8988T (cell line): Measurements from ENCODE around the gene MLPH.

Experiments
- DNase-seq: peaks from one replicate; pipeline ENCODE4 v3.0.0; 2011

The MLPH gene

GRCh38 chr2:237501892-237502513, 15.0 kb downstream of the MLPH start:
- DNase-seq, result no peak

DNA sequence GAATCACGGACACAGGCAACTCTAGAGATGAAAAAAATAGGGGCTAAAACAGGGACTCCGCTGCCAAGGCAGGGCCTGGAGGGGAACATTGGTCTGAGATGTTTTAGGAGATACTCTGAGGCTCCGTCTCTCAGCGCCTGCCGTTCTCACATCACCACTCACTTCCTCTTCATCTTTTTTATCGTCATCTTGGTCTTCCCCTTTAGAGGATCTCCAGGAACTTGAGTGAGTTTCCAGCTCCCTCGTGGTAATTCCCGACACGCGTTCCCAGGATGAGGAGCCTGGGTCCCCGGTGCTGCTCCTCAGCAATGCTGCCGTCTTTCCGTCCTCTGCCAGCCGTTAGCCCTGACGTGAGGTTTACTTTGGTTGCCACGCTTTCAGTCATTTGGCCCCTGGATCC, 16.1 kb downstream of the MLPH start:
- no peak for DNase-seq

DNA sequence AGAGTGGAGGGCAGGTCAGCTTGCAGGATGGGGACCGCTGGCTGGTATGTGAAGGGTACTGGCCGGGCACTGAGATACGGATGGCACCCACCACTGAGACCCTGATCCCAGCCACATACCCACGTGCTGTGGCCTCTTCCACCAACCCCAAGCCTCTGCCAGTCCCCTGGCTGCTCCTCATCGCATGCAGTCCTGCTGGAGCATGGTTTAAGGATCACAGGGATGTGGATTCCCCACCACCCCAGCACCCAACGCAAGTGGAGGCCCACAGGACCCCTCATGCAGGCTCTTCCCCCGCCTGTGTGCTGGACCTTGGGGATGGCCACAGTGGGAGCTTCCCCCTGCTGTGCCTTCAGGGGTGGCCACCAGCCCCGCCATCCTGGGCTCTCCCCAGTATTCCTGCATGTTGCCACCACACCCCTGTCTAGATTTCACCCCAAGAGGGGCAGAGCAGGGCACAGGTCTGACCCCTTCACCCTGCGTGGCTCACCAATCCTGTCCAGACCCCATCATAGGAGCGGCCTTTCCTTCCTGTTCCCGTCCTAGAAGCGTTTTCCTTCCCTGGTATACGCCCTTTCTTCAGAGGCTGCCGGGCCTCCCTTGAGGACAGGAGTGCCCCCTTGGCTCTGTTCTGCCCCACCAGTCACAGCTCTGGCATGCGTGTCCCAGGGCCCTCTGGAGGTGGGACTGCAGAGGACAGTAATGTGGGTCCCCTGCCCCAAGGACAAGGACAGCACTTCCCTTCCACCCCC, 18.3 kb downstream of the MLPH start:
- no peak for DNase-seq

DNA sequence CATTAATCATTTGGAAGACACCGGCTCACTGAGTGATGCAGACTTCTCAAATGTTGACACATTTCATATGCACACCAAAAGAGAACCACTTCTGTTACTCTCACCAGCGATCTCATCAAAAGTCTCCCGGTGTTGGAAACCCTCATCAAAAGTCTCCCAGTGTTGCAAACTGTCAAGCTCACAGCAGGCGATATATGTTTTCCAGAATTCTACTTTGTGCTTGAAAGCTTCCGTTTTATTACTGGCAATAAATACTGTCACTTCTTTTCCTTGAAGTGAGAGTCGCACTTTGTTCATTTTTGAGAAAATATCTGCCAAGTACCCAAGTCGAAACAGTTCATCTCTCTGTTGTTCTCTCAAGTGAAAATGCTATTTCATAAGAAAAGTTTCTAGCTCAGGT, 20.5 kb downstream of the MLPH start:
- DNase-seq, result no peak

- no peak for DNase-seq
Measured at GRCh38 chr2:237508361-237508760, 21.3 kb downstream of the MLPH start.

GRCh38 chr2:237509151-237509550, 22.1 kb downstream of the MLPH start:
- DNase-seq, result no peak

GRCh38 chr2:237509905-237510304, 22.9 kb downstream of the MLPH start:
- no peak for DNase-seq

DNA sequence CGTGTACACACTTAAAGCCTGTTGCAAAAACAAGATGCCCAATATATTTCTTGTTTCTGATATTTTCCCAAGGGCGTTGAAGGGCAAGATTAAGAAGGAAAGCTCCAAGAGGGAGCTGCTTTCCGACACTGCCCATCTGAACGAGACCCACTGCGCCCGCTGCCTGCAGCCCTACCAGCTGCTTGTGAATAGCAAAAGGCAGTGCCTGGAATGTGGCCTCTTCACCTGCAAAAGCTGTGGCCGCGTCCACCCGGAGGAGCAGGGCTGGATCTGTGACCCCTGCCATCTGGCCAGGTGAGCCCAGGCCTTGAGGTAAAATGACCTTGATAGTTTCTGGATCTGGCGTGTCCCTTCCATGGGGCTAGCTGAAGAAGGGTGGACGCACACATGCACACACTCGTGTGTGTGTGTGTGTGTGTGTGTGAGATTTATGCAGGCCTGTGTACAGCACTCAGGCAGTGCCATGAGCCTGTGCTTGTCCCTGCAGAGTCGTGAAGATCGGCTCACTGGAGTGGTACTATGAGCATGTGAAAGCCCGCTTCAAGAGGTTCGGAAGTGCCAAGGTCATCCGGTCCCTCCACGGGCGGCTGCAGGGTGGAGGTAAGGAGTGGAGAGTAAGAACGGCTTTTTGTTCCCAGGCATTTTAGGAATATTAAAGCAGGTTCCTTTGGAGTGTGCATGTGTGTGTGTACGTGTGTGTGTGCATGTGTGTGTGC, 23.6 kb downstream of the MLPH start:
- DNase-seq, result no peak

- DNase-seq, result no peak
Measured at GRCh38 chr2:237511433-237511832, 24.4 kb downstream of the MLPH start.

- DNase-seq, result no peak
Measured at GRCh38 chr2:237511885-237512405, 24.9 kb downstream of the MLPH start.

GRCh38 chr2:237512774-237513466, 25.9 kb downstream of the MLPH start:
- DNase-seq, result peak; percentile 77

DNA sequence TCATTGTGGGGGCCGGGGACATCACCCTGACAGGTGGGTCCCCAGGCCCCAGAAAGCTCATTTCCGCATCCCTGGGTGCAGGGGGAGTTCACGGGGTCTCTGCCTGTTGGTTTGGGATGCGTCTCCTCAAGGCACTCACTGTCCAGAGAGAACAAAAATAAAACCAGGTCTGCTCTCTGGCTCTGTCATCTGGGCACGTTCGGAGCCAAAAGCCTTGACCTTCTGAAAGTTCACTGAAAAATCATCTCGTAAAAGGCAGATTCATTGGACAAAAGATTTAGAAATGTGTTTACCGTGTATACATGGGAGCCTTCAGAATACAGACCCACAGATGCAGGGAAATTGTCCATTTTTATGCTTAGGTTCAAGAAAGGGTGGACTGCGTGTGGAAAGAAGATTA, 26.6 kb downstream of the MLPH start:
- DNase-seq, result no peak

DNA sequence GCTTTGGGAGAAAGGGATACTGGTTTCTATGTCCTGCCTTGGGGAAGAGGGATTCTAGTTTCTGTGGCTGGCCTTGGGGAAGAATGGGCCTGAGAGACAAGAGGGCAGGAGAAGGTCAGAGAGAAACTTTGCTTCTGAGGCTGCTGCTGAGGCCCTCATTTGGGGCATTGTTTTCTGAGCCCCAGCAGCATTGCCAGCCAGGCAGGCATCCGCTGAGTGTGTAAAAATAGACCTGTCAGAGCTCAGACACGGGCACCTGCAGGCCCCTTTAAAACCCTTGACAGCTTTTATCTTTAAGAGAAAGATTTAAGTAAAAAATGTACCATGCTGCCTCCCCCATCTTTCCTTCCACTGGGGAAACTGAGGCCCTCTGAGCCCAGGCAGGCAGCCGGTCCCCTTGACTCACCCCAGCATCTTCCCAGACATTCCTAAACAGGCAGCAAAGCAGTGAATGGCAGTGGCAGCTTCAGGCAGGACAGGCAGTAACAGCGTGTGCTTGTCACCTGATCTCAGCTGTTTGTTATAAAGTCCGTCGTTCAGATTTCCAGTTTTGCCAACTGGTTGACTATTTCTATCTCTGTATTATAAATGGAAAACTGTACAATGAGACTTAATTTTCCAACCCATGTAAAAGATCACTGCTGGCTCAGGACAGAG, 27.6 kb downstream of the MLPH start:
- DNase-seq, result no peak

DNA sequence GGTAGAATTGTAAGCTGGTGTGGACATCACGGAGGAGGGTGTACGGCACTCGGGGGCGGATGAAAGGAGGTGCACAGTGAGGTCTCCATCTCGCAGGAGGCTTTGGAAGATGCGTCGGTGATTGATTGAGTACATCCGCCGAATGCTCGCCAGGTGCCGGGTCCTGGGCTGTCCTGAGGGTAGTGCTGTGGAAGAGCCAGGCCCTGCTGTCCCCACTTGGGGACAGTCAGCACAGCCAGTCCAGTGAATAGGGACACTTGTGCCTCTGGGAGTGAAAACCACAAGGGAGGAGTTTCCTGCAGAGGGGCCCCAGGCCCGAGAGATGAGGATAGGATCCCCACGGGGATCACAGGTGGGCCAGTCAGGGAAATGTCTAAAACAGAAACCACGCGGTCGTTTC, 28.1 kb downstream of the MLPH start:
- DNase-seq, result no peak

DNA sequence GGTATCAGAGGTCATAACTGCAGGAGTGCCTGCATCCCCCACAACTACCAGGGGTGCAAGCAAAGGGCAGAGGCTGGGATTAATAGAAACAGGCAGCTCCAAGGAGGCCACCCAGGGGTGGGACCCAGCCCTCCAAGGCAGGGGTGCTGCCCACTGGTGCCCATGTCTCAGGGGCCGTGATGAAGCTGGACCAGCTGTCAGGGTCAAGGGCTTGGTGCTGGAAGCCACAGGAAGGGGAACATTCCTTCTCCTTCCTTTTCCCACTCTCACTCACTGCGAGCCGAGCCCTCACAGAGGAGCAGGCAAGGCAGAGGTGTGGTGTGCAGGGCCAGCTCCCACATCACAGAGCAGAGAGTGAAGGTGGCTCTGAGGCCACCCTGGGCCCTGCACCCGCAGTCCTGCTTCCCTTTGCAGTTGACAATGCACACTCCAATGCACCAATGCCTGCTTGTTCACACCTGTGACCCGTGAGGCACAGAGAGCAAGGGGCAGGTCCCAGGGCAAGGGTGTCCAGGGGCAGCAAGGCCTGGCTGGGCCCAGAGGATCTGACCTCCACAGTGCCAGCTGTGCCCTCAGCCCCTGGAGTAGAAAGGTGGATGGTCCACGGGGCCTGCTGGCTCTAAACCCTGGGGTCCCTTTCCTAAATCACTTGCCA, 28.7 kb downstream of the MLPH start:
- DNase-seq, result no peak

DNA sequence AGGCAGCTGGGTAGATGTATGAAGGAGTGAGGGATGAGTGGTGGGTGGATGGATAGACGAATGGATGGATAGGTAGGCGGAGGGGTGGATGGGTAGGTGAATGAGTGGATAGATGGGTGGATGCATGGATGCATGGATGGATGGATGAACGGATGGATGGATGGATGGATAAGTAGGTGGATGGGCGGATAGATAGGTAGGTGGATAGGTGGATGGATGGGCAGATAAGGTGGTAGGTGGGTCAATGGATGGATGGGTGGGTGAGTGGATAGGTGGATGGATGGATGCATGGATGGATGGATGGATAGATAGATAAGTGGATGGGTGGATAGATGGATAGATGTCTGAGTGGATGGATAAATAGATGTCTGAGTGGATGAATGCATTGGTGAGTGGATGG, 30.1 kb downstream of the MLPH start:
- DNase-seq, result no peak

DNA sequence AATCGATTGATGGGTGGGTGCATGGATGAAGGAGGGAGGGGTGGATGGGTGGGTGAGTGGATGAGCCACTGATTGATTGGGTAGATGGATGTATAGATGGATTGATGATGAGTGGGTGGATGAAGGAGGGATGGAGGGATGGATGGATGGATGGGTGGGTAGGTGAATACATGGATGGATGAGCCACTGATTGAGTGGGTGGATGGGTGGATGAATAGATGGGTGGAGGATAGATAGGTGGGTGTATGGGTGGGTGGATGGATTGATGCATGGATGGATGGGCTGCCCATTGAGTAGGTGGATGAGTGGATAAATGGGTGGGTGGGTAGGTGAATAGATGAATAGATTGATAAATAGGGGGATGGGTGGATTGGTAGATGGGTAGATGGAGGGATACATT, 30.9 kb downstream of the MLPH start:
- DNase-seq, result no peak

DNA sequence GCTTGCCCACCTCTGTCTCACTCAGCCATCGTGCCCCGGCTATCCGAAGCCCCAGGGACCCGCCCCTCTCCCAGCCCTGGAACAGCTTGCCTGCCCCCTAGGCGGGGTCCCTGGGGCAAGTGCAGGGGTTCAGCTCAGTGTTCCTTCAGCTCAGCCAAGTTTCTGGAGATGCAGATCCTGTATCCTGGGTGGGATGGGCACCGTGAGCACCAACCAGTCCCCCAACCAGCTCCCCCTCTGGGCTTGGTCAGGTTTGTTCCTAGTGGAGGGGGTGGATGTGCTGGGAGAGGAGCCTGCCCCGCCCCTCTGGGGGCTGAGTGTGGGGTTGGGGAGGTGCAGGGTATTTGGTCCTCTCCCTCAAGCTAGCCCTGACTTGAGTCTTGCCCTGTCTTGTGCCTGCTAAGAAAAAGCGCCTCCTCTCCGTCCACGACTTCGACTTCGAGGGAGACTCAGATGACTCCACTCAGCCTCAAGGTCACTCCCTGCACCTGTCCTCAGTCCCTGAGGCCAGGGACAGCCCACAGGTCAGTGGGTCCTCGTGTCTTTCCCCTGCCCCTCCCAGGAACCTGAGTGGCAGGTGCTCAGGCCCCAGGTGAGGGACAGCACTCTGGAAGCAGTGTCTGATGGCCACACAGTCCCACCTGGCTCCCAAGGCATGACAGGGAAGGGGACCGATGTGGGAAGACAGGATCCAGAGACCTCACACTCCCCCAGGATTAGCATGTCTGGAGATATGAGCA, 32.6 kb downstream of the MLPH start:
- DNase-seq, result no peak

GRCh38 chr2:237520290-237520689, 33.2 kb downstream of the MLPH start:
- no peak for DNase-seq

DNA sequence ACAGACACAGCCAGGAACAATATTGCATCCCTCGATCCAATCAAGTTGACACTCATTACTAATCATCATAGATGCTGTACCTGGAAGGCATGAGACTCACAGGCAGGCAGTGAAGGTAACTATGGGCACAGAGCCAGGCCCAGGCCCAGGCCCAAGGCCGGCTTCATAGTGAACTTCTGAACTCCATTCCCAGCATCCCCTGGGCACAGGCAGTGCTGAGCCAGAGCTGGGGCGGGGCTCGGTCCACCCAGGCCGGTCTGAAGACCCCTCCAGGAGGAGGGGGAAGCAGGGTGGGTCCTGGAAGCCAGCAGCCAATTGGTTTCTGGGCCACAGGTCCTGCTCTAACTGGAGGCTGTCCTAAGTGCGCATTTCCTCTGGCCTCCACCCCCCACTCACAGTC, 37.6 kb downstream of the MLPH start:
- no peak for DNase-seq

DNA sequence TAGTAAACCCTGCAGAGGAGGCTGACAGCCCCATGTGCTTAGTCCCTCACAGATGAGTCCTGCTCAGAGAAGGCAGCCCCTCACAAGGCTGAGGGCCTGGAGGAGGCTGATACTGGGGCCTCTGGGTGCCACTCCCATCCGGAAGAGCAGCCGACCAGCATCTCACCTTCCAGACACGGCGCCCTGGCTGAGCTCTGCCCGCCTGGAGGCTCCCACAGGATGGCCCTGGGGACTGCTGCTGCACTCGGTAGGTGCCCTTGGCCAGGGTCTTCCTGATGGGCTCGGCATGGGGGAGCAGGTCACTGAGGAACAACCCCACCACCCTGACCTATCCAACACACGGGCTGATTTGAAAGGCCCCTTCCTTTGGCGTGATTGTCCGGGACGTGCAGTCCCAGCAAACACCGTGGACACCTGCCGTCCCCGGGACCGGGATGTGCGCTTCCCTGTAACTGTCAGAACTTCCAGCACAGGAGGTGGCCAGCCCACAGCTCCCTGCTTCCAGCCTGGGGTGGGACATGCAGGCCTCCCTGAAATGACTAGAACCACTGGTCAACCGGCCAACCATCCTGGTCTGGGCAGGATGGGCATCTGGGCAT, 38.6 kb downstream of the MLPH start:
- DNase-seq, result no peak
